GM23338 (cell line): ENCODE measurements around the gene NFIA. TPM values are rescaled to one million over a fixed set of nuclear protein-coding genes. Genes with fewer than 3 reads are reported as not detected.
A peak's percentile ranks its signal among the peaks of the same experiment; 100 is the strongest.

ENCODE experiments used
- ATAC-seq: fragments of 200-7000 bp; cut with Tn5 transposase; 3 replicates; pipeline ENCODE4 v1.9.1; 2020
- DNase-seq: peaks from one replicate; pipeline ENCODE4 v3.0.0-alpha.2; 2015; ENCODE audit warnings: low spot score
- H2AFZ ChIP-seq: fragments of 200-600 bp; sonication (generic); 2 replicates; pipeline ENCODE4 v1.8.0; 2016; ENCODE audit warnings: antibody characterized with exemption, mild to moderate bottlenecking, moderate library complexity
- H3F3A ChIP-seq: fragments of 200-600 bp; sonication (generic); replicated peaks from 2 replicates; pipeline ENCODE4 v1.8.0; 2017; ENCODE audit warnings: antibody characterized with exemption, mixed run types, low read depth
- H3K27ac ChIP-seq: fragments of 200-600 bp; sonication (generic); 2 replicates; pipeline ENCODE4 v1.6.1; 2016; ENCODE audit warnings: low read depth
- H3K27me3 ChIP-seq: fragments of 200-600 bp; sonication (generic); 2 replicates; pipeline ENCODE4 v1.8.0; 2016; ENCODE audit warnings: mild to moderate bottlenecking, mixed run types, moderate library complexity; ENCODE audit not compliant: insufficient read depth
- H3K36me3 ChIP-seq: fragments of 200-600 bp; sonication (generic); 2 replicates; pipeline ENCODE4 v1.8.0; 2016; ENCODE audit warnings: mild to moderate bottlenecking; ENCODE audit not compliant: insufficient read depth
- H3K4me1 ChIP-seq: fragments of 200-600 bp; sonication (generic); 2 replicates; pipeline ENCODE4 v1.8.0; 2016; ENCODE audit warnings: mild to moderate bottlenecking, moderate library complexity; ENCODE audit not compliant: insufficient read depth
- H3K4me2 ChIP-seq: fragments of 200-600 bp; sonication (generic); 2 replicates; pipeline ENCODE4 v1.7.1; 2017; ENCODE audit warnings: mixed run types
- H3K4me3 ChIP-seq: fragments of 200-600 bp; sonication (generic); 2 replicates; pipeline ENCODE4 v1.6.1; 2016; ENCODE audit warnings: mixed run types
- H3K79me2 ChIP-seq: fragments of 200-600 bp; sonication (generic); replicated peaks from 2 replicates; pipeline ENCODE4 v1.8.0; 2017; ENCODE audit warnings: mild to moderate bottlenecking; ENCODE audit not compliant: insufficient read depth
- H3K9me2 ChIP-seq: fragments of 200-600 bp; sonication (generic); 2 replicates; pipeline ENCODE4 v1.8.0; 2017; ENCODE audit not compliant: insufficient read depth
- H4K20me1 ChIP-seq: fragments of 200-600 bp; sonication (generic); replicated peaks from 2 replicates; pipeline ENCODE4 v1.8.0; 2017; ENCODE audit warnings: mild to moderate bottlenecking; ENCODE audit not compliant: insufficient read depth
- H3K27ac Mint-ChIP-seq: 2 replicates; pipeline ENCODE4 v1.8.0; 2020; ENCODE audit warnings: inconsistent platforms, mild to moderate bottlenecking, moderate library complexity, mixed read lengths
- H3K27me3 Mint-ChIP-seq: 3 replicates; pipeline ENCODE4 v1.8.0; 2022; ENCODE audit warnings: low read depth, mild to moderate bottlenecking, moderate library complexity, mixed read lengths, inconsistent platforms; ENCODE audit not compliant: insufficient read depth, poor library complexity
- H3K36me3 Mint-ChIP-seq: 3 replicates; pipeline ENCODE4 v1.8.0; 2021; ENCODE audit warnings: low read depth, mild to moderate bottlenecking, inconsistent platforms, moderate library complexity, mixed read lengths
- H3K4me1 Mint-ChIP-seq: 3 replicates; pipeline ENCODE4 v1.8.0; 2020; ENCODE audit warnings: mild to moderate bottlenecking, inconsistent platforms, mixed read lengths
- H3K4me3 Mint-ChIP-seq: 3 replicates; pipeline ENCODE4 v1.8.0; 2021; ENCODE audit warnings: moderate library complexity, mild to moderate bottlenecking, inconsistent platforms, mixed read lengths
- H3K9me3 Mint-ChIP-seq: 3 replicates; pipeline ENCODE4 v1.8.0; 2020; ENCODE audit warnings: moderate library complexity, mild to moderate bottlenecking, inconsistent platforms, mixed read lengths
- CREB1 ChIP-seq: fragments of 250-450 bp; sonication (Bioruptor Pico); IDR thresholded peaks from 2 replicates; pipeline ENCODE4 v1.5.0; 2020; ENCODE audit warnings: low read depth, mild to moderate bottlenecking, moderate library complexity
- CTCF ChIP-seq, 2 experiments: fragments of 200-600 bp in 1 of 2; sonication (generic) in 1 of 2; conservative IDR thresholded peaks; 2 replicates each; pipeline versions ENCODE4 v1.5.1 to v1.6.1; 2016 to 2017; ENCODE audit warnings: antibody characterized with exemption in 2 of 2, low read depth in 2 of 2, mild to moderate bottlenecking in 2 of 2, moderate library complexity in 1 of 2
- EZH2 ChIP-seq: fragments of 200-600 bp; sonication (generic); IDR thresholded peaks from one replicate; pipeline ENCODE4 v1.8.0; 2017; ENCODE audit warnings: antibody characterized with exemption, mild to moderate bottlenecking, low read depth; ENCODE audit not compliant: unreplicated experiment
- JUNB ChIP-seq: IDR thresholded peaks from one replicate; pipeline ENCODE4 v1.6.1; 2016; ENCODE audit warnings: antibody characterized with exemption; ENCODE audit not compliant: unreplicated experiment
- POLR2AphosphoS5 ChIP-seq: IDR thresholded peaks from 2 replicates; pipeline ENCODE4 v1.6.1; 2016; ENCODE audit warnings: antibody characterized with exemption, low read depth
- REST ChIP-seq: IDR thresholded peaks from one replicate; pipeline ENCODE4 v1.6.1; 2018; ENCODE audit warnings: antibody characterized with exemption; ENCODE audit not compliant: unreplicated experiment
- STAT1 ChIP-seq: IDR thresholded peaks from one replicate; pipeline ENCODE4 v1.6.1; 2016; ENCODE audit warnings: antibody characterized with exemption; ENCODE audit not compliant: unreplicated experiment
- ZNF331 ChIP-seq: fragments of 250-450 bp; sonication (Bioruptor Pico); IDR thresholded peaks from 2 replicates; pipeline ENCODE4 v1.5.0; 2020; ENCODE audit warnings: low read depth, mild to moderate bottlenecking, moderate library complexity
- ZNF462 ChIP-seq: fragments of 250-450 bp; sonication (Bioruptor Pico); IDR thresholded peaks from 2 replicates; pipeline ENCODE4 v1.5.0; 2020; ENCODE audit warnings: mild to moderate bottlenecking, moderate library complexity
- polyA plus RNA-seq: library from polyadenylated mRNA; unstranded; fragments of >200 nt; fragmentation: Nextera tagmentation; extraction: Ambion mirVana; gene quantifications from 2 replicates; pipeline ENCODE4 v1.2.1, GENCODE V29; 2016
- total RNA-seq: library from RNA; depleted of rRNA; stranded (reverse); fragments of >200 nt; shearing (Covaris generic); gene quantifications from 2 replicates; pipeline ENCODE4 v1.2.3, GENCODE V29; 2014

Gene NFIA
- total and polyA plus RNA-seq, 2 experiments from 2014 or later: 0.97 to 2.3 TPM

- TF ChIP-seq ZNF462 (CRISPR knock-in tag): no peak
Measured at GRCh38 chr1:61420243-61420642, 337.9 kb downstream of the NFIA start (continued).

GRCh38 chr1:61420909-61421835 is 338.8 kb downstream of the NFIA start:
- Histone ChIP-seq H3K4me2 (no peak overlapping the region), H3K27ac (no peak overlapping the region), H3K79me2 (no peaks in the 10 kb centered on the region), H3K4me1 (peaks cover 19% of the 10 kb centered on the region), H2AFZ (no peak overlapping the region), H3K27me3 (no peaks in the 10 kb centered on the region), H4K20me1 (no peaks in the 10 kb centered on the region), H3K4me3 (no peak overlapping the region), H3K9me2 (no peaks in the 10 kb centered on the region), H3F3A (no peaks in the 10 kb centered on the region), H3K36me3 (no peaks in the 10 kb centered on the region)
- DNase-seq: no peak
- ATAC-seq: peak; percentile 47; the same call in 2 of the 3 replicates
- Mint-ChIP-seq H3K9me3 (no peaks in the 10 kb centered on the region), H3K36me3 (no peaks in the 10 kb centered on the region), H3K27ac (peak overlapping the region; percentile 49; the same call in 1 of the 2 replicates), H3K27me3 (no peaks in the 10 kb centered on the region), H3K4me1 (peaks cover 30% of the 10 kb centered on the region), H3K4me3 (no peak overlapping the region)
- TF ChIP-seq JUNB (no peak), CREB1 (CRISPR knock-in tag) (no peak), EZH2 (no peak), REST (no peak), POLR2AphosphoS5 (no peak), ZNF331 (CRISPR knock-in tag) (no peak), CTCF (conservative IDR thresholded peaks at IDR 0.05; ENCODE audit: low read depth in 2 of 2) (no peak), STAT1 (no peak)
